Measurements from ENCODE around the gene SPACA7.

SPACA7 gene

GRCh38 chr13:112434032-112434431, 57.9 kb downstream of the SPACA7 start:
- TF ChIP-seq CTCF (IDR thresholded peaks at IDR 0.05; ENCODE audit: low read depth, low read length): no peak

GRCh38 chr13:112434937-112435523, 58.9 kb downstream of the SPACA7 start:
- TF ChIP-seq CTCF (IDR thresholded peaks at IDR 0.05; ENCODE audit: low read depth, low read length): no peak
- DNase-seq (ENCODE audit: extremely low read depth, low read depth): no peak

More at GRCh38 chr13:112434032-112434431, 57.9 kb downstream of the SPACA7 start:
- DNase-seq (ENCODE audit: extremely low read depth, low read depth): no peak

GRCh38 chr13:112435973-112436372, 59.8 kb downstream of the SPACA7 start:
- no peak for DNase-seq (ENCODE audit: extremely low read depth, low read depth)
- no peak for TF ChIP-seq CTCF (IDR thresholded peaks at IDR 0.05; ENCODE audit: low read depth, low read length)

- no peak for DNase-seq (ENCODE audit: extremely low read depth, low read depth)
- no peak for TF ChIP-seq CTCF (IDR thresholded peaks at IDR 0.05; ENCODE audit: low read depth, low read length)
These were observed 61.9 kb downstream of the SPACA7 start for GRCh38 chr13:112438094-112438493.

GRCh38 chr13:112438515-112438914, 62.4 kb downstream of the SPACA7 start:
- DNase-seq (ENCODE audit: extremely low read depth, low read depth): no peak
- no peak for TF ChIP-seq CTCF (IDR thresholded peaks at IDR 0.05; ENCODE audit: low read depth, low read length)

- TF ChIP-seq CTCF (IDR thresholded peaks at IDR 0.05; ENCODE audit: low read depth, low read length): no peak
- no peak for DNase-seq (ENCODE audit: extremely low read depth, low read depth)
These were observed 65.1 kb downstream of the SPACA7 start for GRCh38 chr13:112441226-112441625.

GRCh38 chr13:112441779-112442310, 65.7 kb downstream of the SPACA7 start:
- TF ChIP-seq CTCF (IDR thresholded peaks at IDR 0.05; ENCODE audit: low read depth, low read length): no peak
- DNase-seq (ENCODE audit: extremely low read depth, low read depth): no peak
